IMR-90 (cell line): ENCODE data around the gene CHIT1. TPM values are rescaled to one million over a fixed set of nuclear protein-coding genes. Genes with fewer than 3 reads are reported as not detected.

Experiments used
- ATAC-seq: fragments of 200-7000 bp; cut with Tn5 transposase; 2 replicates; pipeline ENCODE4 v1.9.1; 2020; ENCODE audit warnings: low read depth, mild to moderate bottlenecking, moderate library complexity
- BruUV-seq: library from RNA; stranded (reverse); fragments of 400-500 nt; replicated peaks from 2 replicates; lab custom pipeline; 2021; lab: Mats Ljungman, UMichigan
- CTCF ChIA-PET: fragments of 300-600 bp; formaldehyde crosslinking; extraction: SDS; loops from one replicate; lab custom pipeline; 2021; ENCODE audit warnings: antibody characterized with exemption; lab: Yijun Ruan, JAX
- POLR2A ChIA-PET: fragments of 300-600 bp; sonication (Branson Sonifier 250); formaldehyde crosslinking; loops from one replicate; lab custom pipeline; 2022; ENCODE audit warnings: antibody characterized with exemption; ENCODE audit not compliant: unreplicated experiment; lab: Charles Lee
- DNase-seq: peaks from one replicate; pipeline ENCODE4 v3.0.0; 2013
- H2AFZ ChIP-seq: replicated peaks from 2 replicates; pipeline ENCODE3; 2013; ENCODE audit warnings: low read length, mild to moderate bottlenecking; ENCODE audit not compliant: poor library complexity
- H2AK5ac ChIP-seq: 2 replicates; pipeline ENCODE4 v1.6.1; 2013; ENCODE audit warnings: low read depth, low read length, inconsistent platforms
- H2AK9ac ChIP-seq: replicated peaks from 2 replicates; pipeline ENCODE3; 2013; ENCODE audit warnings: mild to moderate bottlenecking, low read depth, low read length, moderate library complexity; ENCODE audit not compliant: poor library complexity
- H2BK120ac ChIP-seq: 2 replicates; pipeline ENCODE4 v1.6.1; 2013; ENCODE audit warnings: low read depth, low read length, inconsistent platforms
- H2BK15ac ChIP-seq: 3 replicates; pipeline ENCODE4 v1.6.1; 2013; ENCODE audit warnings: low read depth, low read length, inconsistent platforms
- H2BK20ac ChIP-seq: 2 replicates; pipeline ENCODE4 v1.6.1; 2013; ENCODE audit warnings: low read depth, mild to moderate bottlenecking, inconsistent platforms, low read length, moderate library complexity
- H2BK5ac ChIP-seq: 2 replicates; pipeline ENCODE4 v1.6.1; 2013; ENCODE audit warnings: mild to moderate bottlenecking, low read depth, low read length, inconsistent platforms; ENCODE audit not compliant: poor library complexity, severe bottlenecking
- H3K14ac ChIP-seq: replicated peaks from 2 replicates; pipeline ENCODE4 v1.6.1; 2013; ENCODE audit warnings: low read depth, low read length, inconsistent platforms
- H3K18ac ChIP-seq: 2 replicates; pipeline ENCODE4 v1.6.1; 2013; ENCODE audit warnings: low read depth, low read length, control low read depth
- H3K23ac ChIP-seq: 2 replicates; pipeline ENCODE4 v1.6.1; 2013; ENCODE audit warnings: low read depth, low read length, inconsistent platforms
- H3K27ac ChIP-seq: 2 replicates; pipeline ENCODE4 v1.5.1; 2013; ENCODE audit warnings: mild to moderate bottlenecking, control low read depth, low read length; ENCODE audit not compliant: insufficient read depth
- H3K27me3 ChIP-seq: 2 replicates; pipeline ENCODE4 v1.6.1; 2013; ENCODE audit warnings: low read length; ENCODE audit not compliant: control insufficient read depth, insufficient read depth
- H3K36me3 ChIP-seq: 2 replicates; pipeline ENCODE4 v1.6.1; 2013; ENCODE audit warnings: low read length, mixed read lengths; ENCODE audit not compliant: control insufficient read depth, insufficient read depth
- H3K4ac ChIP-seq: 2 replicates; pipeline ENCODE4 v1.6.1; 2013; ENCODE audit warnings: low read depth, low read length, inconsistent platforms
- H3K4me1 ChIP-seq: 2 replicates; pipeline ENCODE4 v1.6.1; 2013; ENCODE audit warnings: low read length, mixed read lengths; ENCODE audit not compliant: control insufficient read depth, insufficient read depth
- H3K4me2 ChIP-seq: 2 replicates; pipeline ENCODE4 v1.6.1; 2013; ENCODE audit warnings: low read depth, mild to moderate bottlenecking, control low read depth, low read length, moderate library complexity
- H3K4me3 ChIP-seq: 2 replicates; pipeline ENCODE4 v1.5.1; 2013; ENCODE audit warnings: low read depth, mild to moderate bottlenecking, control low read depth, low read length, moderate library complexity; ENCODE audit not compliant: insufficient read depth
- H3K56ac ChIP-seq: 2 replicates; pipeline ENCODE4 v1.6.1; 2013; ENCODE audit warnings: low read length, inconsistent platforms; ENCODE audit not compliant: insufficient read depth; ENCODE audit errors: extremely low read depth
- H3K79me1 ChIP-seq, 2 experiments: 2 replicates each; pipeline ENCODE4 v1.6.1; 2013; ENCODE audit warnings: low read length in 2 of 2, inconsistent platforms in 1 of 2, low read depth in 1 of 2
- H3K9ac ChIP-seq: 2 replicates; pipeline ENCODE4 v1.6.1; 2013; ENCODE audit warnings: low read depth, low read length, control low read depth
- H3K9me1 ChIP-seq: 2 replicates; pipeline ENCODE4 v1.6.1; 2013; ENCODE audit warnings: low read length, inconsistent platforms; ENCODE audit not compliant: insufficient read depth
- H3K9me3 ChIP-seq: 2 replicates; pipeline ENCODE4 v1.6.1; 2013; ENCODE audit warnings: low read length; ENCODE audit not compliant: control insufficient read depth, insufficient read depth
- H4K20me1 ChIP-seq: 2 replicates; pipeline ENCODE4 v1.6.1; 2013; ENCODE audit warnings: low read length, inconsistent platforms; ENCODE audit not compliant: insufficient read depth
- H4K5ac ChIP-seq: 2 replicates; pipeline ENCODE4 v1.6.1; 2013; ENCODE audit warnings: mild to moderate bottlenecking, low read depth, low read length, control low read depth
- H4K8ac ChIP-seq, 2 experiments: 2 replicates each; pipeline ENCODE4 v1.6.1; 2013; ENCODE audit warnings: low read depth in 2 of 2, low read length in 2 of 2, control low read depth in 1 of 2, inconsistent platforms in 1 of 2
- H4K91ac ChIP-seq: 2 replicates; pipeline ENCODE4 v1.6.1; 2013; ENCODE audit warnings: low read depth, low read length, inconsistent platforms; ENCODE audit not compliant: insufficient read depth
- BHLHE40 ChIP-seq: fragments of 150-350 bp; IDR thresholded peaks from 2 replicates; pipeline ENCODE4 v1.6.1; 2016; ENCODE audit warnings: mild to moderate bottlenecking, low read depth, low read length
- CEBPB ChIP-seq: IDR thresholded peaks from 2 replicates; pipeline ENCODE4 v1.6.1; 2012; ENCODE audit warnings: low read depth, low read length, improper control_type of control experiment
- CTCF ChIP-seq: conservative IDR thresholded peaks from 2 replicates; pipeline ENCODE4 v1.5.1; 2012; ENCODE audit warnings: mild to moderate bottlenecking, low read depth, low read length, improper control_type of control experiment
- FOS ChIP-seq: fragments of 150-350 bp; IDR thresholded peaks from 2 replicates; pipeline ENCODE4 v1.6.1; 2016; ENCODE audit warnings: low read depth, low read length
- MXI1 ChIP-seq: IDR thresholded peaks from 2 replicates; pipeline ENCODE4 v1.6.1; 2012; ENCODE audit warnings: low read depth, mild to moderate bottlenecking, low read length, moderate library complexity, borderline replicate concordance
- RAD21 ChIP-seq: IDR thresholded peaks from 2 replicates; pipeline ENCODE4 v1.6.1; 2012; ENCODE audit warnings: low read length, improper control_type of control experiment
- RCOR1 ChIP-seq: IDR thresholded peaks from 2 replicates; pipeline ENCODE4 v1.6.1; 2012; ENCODE audit warnings: mild to moderate bottlenecking, low read length, improper control_type of control experiment; ENCODE audit not compliant: insufficient replicate concordance
- RFX5 ChIP-seq: IDR thresholded peaks from 2 replicates; pipeline ENCODE4 v1.8.0; 2012; ENCODE audit warnings: low read depth, mild to moderate bottlenecking, low read length, moderate library complexity
- SMC3 ChIP-seq: fragments of 150-350 bp; IDR thresholded peaks from 2 replicates; pipeline ENCODE4 v1.6.1; 2016; ENCODE audit warnings: low read depth, mild to moderate bottlenecking, antibody characterized with exemption, low read length, moderate library complexity
- WGBS, 2 experiments: methylation state at CpG; one replicate each; pipeline versions ENCODE4 v1.1.5 to v1.1.7; 2013; ENCODE audit warnings: missing lambda C conversion rate in 2 of 2; ENCODE audit not compliant: insufficient read length in 1 of 2; ENCODE audit errors: extremely low coverage in 2 of 2; 5-methylcytosine and 5-hydroxymethylcytosine counted together
- dilution Hi-C: fragments of 300-500 bp; cut with HindIII; formaldehyde crosslinking; loops from one replicate; pipeline ENCODE4 v1.14.3; 2018; ENCODE audit warnings: low sequenced_read_pairs; ENCODE audit not compliant: unreplicated experiment
- in situ Hi-C: fragments of 300-500 bp; cut with MboI; formaldehyde crosslinking; loops from 3 replicates; pipeline ENCODE4 v1.14.3; 2019; ENCODE audit warnings: low sequenced_read_pairs, inconsistent platforms, mixed read lengths
- intact Hi-C: fragments of 100-400 bp; cut with micrococcal nuclease; formaldehyde crosslinking; loops from 2 replicates; pipeline ENCODE4 v1.10.0; 2022
- polyA plus RNA-seq, 3 experiments: library from polyadenylated mRNA; depleted of rRNA; stranded (reverse); fragments of >200 nt; gene quantifications; 2 replicates each; pipeline ENCODE4 v1.2.3, GENCODE V29; 2012; ENCODE audit warnings: low replicate concordance in 1 of 3
- total RNA-seq: library from RNA; depleted of rRNA; stranded (reverse); fragments of >200 nt; gene quantifications from 2 replicates; pipeline ENCODE4 v1.2.3, GENCODE V29; 2012

CHIT1 gene
- total and polyA plus RNA-seq, 2 of the 4 experiments (the other 2 are of a cell fraction), result not detected

DNA sequence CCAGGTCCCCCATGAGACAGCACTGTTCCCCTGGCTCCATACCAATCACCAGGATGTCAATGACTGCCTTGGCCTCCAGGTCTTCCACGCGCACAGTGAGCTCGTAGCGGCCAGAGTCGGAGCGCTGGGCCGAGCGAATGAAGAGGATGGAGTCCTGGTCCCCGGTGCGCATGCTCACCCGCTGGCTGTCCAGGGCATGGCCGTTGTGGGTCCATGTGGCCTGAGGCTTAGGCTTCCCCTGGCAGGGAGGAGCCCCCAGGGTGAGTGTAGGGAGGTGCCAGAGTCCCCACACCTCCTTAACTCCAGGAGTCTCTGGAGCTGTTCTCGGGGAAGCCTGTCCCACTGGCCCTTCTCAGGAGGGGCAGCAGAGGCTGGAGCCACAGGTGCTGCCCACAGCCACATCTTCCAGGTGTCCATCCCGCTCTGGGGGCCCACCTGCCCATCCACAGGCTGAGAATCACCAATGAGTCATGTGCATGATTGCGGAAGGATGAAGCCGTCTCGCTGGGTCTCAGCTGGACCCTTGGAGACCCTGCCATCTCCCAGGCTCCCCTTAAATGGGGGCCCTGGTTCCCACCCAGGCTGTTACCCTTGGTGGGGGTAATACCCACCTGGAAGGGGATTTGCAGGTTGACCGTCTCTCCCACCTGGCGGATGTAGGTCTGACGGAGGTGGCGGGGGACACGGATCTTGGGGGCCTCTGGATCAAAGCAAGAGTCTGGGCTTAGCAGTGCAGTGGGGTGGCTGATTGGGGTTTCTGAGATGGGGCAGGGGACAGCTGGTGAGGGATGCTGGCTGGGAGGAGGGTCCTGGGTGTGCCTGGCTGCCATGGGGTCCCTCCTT lies 57.9 kb downstream of the CHIT1 start:
- no peak overlapping the region for H4K5ac ChIP-seq
- H3K9ac ChIP-seq, result no peak overlapping the region
- in situ Hi-C loops, result no loop called here
- H2BK5ac ChIP-seq, result no peak overlapping the region
- BruUV-seq, result no TSS peak
- no peak overlapping the region for H2AK9ac ChIP-seq
- dilution Hi-C loops, result no loop called here
- WGBS, 2 experiments, result 94% methylated on average over 6 of the region's 22 CpGs; no CpG with 5 or more reads in 1 of the 2 experiments
- no peak overlapping the region for H2AK5ac ChIP-seq
- ATAC-seq (no peak), DNase-seq (no peak)
- no peaks in the 10 kb centered on the region for H3K9me3 ChIP-seq
- no peak overlapping the region for H3K27ac ChIP-seq
- ChIA-PET CTCF (interaction anchor here (0.7 to 2.9 kb wide), 5 partner anchors 15 to 132 kb away, joined by 3 to 20 read pairs (median 5); no protein-coding TSS in a partner anchor), POLR2A (no interaction called here)
- no peak overlapping the region for H3K18ac ChIP-seq
- no peak overlapping the region for H3K14ac ChIP-seq
- H3K4ac ChIP-seq, result no peak overlapping the region
- H3K4me2 ChIP-seq, result no peak overlapping the region
- H3K4me1 ChIP-seq, result peaks cover 8% of the 10 kb centered on the region
- 0 out of 2 replicates have a peak, but pooled peaks cover 2% of the 10 kb centered on the region for H3K9me1 ChIP-seq
- H3K56ac ChIP-seq, result no peak overlapping the region
- no peaks in the 10 kb centered on the region for H4K20me1 ChIP-seq
- H4K91ac ChIP-seq, result no peak overlapping the region
- intact Hi-C loops, result no loop called here
- no peak overlapping the region for H2BK120ac ChIP-seq
- H3K23ac ChIP-seq, result no peak overlapping the region
- H4K8ac ChIP-seq, result no peak overlapping the region
- no peak overlapping the region for H2BK15ac ChIP-seq
- TF ChIP-seq RFX5 (no peak), RAD21 (no peak), RCOR1 (no peak), CEBPB (no peak), CTCF (no peak), MXI1 (no peak), SMC3 (no peak), FOS (no peak), BHLHE40 (no peak)
- H3K36me3 ChIP-seq, result no peaks in the 10 kb centered on the region
- H3K4me3 ChIP-seq, result no peak overlapping the region
- no peak overlapping the region for H2BK20ac ChIP-seq
- H3K27me3 ChIP-seq, result peaks cover 2% of the 10 kb centered on the region; the same call in 1 of the 2 replicates
- H3K79me1 ChIP-seq, result no peaks in the 10 kb centered on the region
- peak overlapping the region; percentile 23 for H2AFZ ChIP-seq
